ENCODE results near the gene TASP1.

DNA sequence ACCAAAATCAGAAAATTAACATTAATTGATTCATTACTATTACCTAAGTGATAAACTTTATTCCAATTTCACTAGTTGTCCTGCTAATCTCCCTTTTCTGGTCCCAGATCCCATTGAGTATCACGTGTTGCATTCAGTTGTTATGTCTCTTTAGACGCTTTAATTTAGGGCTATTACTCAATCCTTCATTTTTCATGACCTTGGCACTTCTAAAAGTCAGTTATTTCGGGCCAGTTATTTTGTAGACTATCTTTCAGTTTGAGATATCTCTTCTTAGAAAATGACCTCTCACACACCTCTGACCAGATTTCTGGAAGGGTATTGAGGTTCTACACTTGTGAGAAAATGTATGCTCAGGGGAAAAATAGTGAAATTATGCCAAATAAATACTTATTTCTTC lies 34.0 kb upstream of the TASP1 start:
- TF ChIP-seq POLR2AphosphoS5 (IDR thresholded peaks at IDR 0.05) (no peak), CTCF (IDR thresholded peaks at IDR 0.05) (no peak), POLR2A (IDR thresholded peaks at IDR 0.05) (no peak), EP300 (IDR thresholded peaks at IDR 0.05; ENCODE audit: low read depth) (no peak)

Measured in transverse colon (tissue), 4 donors.